NCI-H1436 treated with DMSO at 0.1 percent for 48 hours (cell line): Measurements from ENCODE around the gene TMEFF2.
A peak's percentile ranks its signal among the peaks of the same experiment; 100 is the strongest.

Experiments used
- DNase-seq: peaks from one replicate; lab custom pipeline; 2025; lab: John Stamatoyannopoulos, UW

Gene TMEFF2, protein sequence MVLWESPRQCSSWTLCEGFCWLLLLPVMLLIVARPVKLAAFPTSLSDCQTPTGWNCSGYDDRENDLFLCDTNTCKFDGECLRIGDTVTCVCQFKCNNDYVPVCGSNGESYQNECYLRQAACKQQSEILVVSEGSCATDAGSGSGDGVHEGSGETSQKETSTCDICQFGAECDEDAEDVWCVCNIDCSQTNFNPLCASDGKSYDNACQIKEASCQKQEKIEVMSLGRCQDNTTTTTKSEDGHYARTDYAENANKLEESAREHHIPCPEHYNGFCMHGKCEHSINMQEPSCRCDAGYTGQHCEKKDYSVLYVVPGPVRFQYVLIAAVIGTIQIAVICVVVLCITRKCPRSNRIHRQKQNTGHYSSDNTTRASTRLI

DNA sequence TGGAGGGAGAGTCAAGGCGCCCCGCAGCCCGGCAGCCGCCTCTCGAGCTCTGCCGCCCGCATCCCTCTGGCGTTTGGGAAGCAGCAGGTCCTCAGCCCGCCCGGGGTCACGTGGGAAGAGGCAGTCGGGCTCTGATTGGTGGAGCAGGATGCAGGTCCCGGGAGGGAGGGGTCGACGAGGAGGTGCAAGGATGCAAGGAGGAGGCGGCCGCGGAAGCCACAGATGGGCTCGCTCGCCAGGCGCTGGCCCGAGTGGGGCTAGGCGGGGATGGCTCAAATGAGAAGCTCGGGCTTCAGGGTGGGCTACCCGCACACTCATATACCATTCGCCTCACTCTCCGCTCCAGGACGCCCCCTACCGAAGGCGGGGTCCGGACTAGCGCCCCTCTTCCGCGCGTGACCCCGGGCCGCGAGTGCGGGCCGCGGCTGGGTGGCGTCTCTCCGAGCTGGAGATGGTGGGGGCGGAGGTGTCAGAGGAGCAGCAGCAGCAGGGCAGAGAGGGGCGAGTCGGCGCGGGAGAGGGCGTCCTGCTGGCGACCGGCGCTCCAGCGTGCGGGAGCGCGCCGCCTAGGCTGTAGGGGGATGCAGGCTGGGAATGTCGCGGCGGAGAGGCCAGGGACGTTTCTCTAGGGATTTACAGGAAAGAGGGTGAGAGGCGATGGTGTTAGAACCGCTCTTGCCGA, at the start of gene TMEFF2:
TSS of gene TMEFF2 (minus strand) at position 68 of the 682 bp plus-strand sequence. CDS start 409 bp downstream, outside the sequence.
- DNase-seq: peak; percentile 42

DNA sequence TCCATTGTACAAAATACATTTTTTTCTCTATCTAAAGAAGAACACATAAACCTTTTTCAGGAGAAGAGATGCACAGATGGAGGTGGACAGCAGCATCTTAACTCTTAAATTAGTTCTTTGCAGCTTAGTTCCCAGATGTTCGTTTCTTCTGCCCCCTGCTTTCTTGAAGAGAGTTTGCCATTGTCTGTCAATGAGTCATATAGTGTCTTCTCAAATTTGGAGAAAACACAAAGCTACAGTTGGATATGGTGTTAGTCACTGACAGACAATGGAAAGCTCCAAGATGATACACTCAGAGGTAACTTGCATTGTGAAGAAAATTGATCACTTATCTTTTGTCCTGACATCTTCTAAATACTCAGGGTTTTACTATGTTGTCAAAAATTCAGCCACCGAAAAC, 48.8 kb upstream of the TMEFF2 start:
- no peak for DNase-seq

DNA sequence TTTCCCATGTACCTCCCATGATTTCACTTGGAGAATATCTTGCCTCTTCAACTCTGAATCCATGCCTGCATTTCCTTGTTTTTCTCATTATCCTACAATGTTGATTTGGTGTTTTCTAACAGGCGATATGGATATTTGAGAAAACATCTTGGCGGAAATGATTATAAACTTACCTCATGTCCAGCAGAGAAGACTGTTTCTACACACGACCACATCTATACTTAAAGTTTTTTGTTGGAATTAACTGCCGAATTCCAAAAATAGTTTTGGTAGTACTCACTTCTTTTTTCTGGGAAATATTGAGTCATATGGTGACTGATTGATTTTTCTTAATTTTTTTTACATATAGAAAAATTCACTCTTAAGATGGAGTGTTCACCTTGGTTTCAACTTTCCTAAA, 41.4 kb upstream of the TMEFF2 start:
- no peak for DNase-seq

DNA sequence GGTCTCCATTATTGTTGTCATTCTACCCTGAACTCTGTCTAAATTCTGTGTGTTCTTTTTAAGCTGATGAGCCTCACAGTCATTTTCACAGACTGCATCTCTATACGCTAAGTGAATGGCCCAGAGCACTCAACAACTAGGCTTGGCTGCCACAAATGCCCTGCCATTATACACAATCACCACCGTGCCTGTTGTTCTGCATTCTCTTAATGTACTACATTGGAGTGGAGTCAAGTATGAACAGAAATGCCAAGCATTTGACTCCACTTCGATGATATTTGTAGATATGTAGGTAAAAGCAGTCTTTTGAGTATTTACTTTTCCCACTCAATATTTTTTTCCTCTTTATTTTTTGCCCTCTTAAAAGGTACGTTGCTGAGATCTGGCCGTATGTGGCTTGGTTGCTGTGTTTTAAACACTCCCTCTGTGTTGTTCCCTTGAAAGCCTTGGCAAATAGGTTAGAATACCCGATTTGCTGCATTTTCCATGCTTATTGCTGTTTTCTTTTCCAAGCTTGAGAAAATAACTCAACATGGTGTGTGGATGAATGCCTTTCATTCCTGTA, 36.2 kb upstream of the TMEFF2 start:
- DNase-seq: peak; percentile 41

DNA sequence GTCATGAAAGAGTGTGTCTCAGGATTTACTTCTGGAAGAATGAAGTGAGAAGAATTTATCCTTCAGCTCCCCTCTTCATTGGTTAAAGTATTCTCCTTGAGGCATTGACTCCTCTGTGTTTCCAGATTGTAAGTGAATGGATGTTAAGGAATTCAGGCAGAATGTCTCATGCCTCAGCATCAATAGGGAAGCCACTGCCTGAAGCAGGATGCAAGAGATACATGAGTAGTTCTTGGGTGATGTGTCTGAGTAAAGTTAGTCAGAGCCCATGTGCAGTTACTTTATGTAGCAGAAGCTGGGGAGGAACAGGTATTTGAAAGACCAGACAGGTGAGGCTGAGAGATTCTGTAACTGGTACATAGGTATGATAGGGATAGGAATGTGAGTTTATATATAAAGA, 34.0 kb upstream of the TMEFF2 start:
- no peak for DNase-seq

DNA sequence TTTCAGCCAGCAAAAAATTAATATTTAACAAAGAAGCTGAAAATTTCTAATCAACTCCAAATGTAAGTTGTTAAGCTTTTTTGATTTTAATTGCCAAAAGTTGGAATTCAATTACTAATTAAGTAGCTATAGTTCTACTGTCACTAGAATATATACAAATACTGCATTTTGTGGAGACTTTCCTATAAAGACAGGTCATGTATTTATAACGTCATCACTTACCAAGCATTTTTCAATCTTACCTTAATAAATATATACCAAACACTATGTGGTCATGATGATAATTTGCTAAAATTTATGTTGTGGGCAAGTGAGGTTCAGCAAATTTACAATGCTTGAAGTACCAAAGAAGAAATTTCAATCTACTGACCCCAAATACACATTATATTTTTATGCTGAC, 24.2 kb upstream of the TMEFF2 start:
- no peak for DNase-seq

DNA sequence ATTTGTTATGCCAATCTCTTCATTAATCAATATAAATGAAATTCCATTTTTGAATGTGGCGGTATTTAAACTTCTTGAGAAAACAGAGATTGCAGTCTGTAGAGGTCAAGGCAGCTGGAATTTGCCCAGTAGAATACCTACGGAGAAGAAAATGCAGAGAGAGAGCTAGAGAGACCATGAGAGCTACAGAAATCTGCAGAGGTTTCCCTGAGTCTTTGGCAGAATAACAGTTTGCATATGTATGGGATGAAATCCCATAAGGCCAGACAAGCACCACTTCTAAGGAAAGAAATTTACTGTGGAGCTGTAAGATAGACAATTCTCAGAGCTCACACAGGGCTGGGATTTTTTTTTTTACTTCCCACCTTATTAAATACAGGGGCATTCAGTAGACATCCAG, 23.6 kb upstream of the TMEFF2 start:
- no peak for DNase-seq

DNA sequence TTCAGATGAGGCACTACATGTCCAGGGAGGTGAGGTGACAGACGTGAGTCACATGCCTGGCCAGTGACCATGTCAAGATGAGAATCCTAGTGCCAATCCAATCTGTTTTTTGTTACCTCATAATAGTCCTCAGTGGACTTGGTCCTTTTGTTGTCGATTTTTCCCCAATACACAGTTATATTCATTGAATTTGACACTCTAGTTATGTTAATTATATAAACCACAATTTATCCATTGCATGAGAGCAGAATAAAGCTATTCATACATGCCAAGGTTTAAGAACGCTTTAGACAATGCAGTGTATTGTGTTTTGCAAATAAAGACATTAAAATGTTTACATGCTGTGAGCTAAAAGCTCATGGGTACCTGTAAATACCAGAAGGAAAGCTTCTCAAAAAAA, 21.6 kb upstream of the TMEFF2 start:
- DNase-seq: no peak

DNA sequence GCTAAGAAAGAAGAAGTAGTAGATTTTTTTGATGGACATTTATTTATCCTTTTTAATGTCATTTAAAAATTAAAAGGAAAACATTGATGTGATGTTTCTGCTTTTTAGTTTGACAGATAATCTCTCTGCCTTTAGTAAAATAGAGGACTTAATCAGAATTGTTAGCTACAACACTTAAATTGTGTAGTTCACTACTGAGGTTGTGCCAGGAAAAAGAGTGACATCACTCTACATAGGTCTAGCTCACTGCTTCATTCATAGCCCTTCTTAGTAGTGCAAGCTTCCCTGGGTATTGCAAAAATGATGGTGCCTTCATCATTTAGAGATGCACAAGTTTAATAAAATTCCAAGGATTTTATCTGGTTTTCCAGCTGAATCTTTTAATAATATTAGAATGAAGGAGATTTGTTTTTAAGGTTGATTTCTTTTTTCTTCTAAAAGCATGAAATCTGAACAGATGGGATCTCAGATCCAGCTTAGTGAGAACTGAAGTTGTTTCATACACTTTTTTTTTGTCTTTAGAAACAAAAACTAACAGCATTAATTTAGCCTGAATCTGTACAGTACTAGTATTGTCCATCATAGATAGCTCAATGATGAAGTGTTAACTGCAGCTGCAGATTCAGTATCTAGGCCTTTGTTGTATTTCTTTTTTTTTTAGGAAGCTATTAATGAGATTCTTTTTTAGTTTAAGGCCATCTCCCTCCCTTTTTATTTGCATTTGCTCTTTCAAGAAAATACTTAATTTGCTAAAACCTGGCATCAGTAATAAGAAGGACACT, 20.6 kb upstream of the TMEFF2 start:
- no peak for DNase-seq

DNA sequence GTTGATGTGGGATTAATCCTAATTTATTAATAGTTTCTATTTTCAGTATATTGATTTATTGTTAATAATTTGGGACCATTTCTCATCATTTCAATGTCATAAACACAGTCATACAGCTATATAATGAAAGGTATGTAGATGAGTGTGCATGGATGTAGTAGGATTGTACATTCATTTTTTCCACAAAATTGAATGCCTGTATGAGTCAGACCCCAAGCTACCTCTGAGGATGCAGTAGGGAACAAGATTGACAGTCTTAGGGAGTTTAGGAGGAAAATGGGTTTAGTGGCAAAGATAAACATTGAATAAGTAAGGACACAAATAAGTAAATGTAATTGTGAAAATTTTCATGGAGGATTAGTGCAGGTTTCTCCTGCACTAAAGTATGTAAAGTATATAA, 14.1 kb upstream of the TMEFF2 start:
- DNase-seq: no peak

DNA sequence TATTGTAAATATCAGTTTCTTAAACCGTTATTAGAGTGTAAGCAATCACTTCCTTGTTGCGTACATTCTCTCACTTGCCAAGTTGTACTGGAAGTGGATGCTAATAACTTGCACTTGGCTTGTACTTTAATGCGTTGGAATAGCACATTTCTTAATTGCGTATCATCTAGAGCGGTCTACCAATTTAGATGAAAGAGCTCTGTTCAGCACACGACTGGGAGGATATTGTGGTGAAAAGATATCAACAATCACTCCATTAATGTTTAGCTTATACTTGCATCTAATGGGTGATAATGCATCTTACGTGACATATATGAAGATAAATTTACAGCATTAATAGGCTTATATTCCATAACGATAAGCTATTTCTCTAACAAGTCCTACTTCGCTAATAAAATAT, 11.7 kb upstream of the TMEFF2 start:
- no peak for DNase-seq

DNA sequence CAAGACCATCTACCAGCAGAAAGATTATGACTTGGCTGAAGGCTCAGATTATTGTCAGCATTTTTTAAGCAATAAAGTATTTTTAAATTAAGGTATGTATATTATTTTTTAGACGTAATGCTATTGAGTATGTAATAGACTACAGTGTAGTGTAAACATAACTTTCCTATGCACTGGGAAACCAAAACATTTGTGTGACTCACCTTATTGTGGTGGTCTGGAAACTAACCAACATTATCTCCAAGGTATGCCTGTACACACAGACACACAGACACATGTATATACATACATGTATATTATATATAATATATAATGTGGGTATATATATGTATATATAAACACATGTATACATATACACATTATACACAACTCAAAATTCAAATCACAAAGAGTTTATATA, 9.1 kb upstream of the TMEFF2 start:
- no peak for DNase-seq

DNA sequence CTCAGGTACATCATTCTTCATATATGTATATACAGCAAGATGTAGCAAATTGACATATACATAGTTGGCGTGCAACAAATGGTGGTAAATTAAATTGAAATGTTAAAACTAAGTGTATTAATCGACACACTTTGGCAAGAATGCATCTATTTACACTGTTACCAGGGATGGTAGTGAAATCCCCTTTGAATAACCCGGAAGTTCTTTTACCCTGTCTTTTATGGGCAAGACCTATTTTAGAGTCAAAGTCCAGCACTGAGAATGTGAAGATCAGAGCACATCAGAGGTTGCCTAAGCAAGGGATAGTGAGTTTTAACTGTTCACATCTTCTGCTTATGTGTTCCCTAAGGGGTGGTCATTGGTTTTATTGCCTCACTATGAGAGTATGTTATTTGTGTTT, 7.6 kb upstream of the TMEFF2 start:
- no peak for DNase-seq

DNA sequence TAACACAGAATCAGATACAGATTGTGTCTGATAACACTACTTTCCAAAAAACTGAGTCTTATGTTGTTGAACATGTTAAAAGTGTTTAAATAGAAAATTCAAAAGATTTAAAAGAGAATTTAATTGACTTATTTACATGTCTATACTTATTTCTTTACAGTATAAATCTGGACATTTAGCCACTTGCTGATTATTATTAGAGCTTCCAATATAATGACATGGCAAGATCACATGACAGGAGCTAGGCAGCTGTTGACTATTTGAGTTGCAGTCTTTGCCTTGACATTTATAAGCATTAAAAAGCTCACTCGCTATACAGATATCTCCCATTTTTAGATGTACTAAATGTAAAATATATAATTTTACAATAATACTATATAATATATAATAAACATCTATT, 6.4 kb upstream of the TMEFF2 start:
- no peak for DNase-seq

DNA sequence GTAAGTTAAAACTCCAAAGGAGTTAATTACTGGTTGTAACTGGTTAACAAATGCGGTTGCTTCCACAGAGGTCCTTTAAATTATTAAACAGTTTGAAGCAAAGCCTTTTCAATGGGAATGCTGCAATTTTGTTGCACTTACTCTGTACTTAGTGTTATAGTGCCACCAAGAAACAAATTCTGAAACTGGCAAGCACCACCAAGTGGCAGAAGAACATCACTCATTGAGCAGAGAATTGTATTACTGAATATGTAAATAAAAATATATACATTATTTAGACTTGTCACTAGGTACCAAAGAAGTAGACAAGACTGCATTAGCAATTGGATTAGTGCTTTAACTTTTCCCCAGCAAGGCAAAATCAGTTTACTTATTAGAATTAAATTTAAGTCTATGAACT, 2.6 kb upstream of the TMEFF2 start:
- DNase-seq: no peak

DNA sequence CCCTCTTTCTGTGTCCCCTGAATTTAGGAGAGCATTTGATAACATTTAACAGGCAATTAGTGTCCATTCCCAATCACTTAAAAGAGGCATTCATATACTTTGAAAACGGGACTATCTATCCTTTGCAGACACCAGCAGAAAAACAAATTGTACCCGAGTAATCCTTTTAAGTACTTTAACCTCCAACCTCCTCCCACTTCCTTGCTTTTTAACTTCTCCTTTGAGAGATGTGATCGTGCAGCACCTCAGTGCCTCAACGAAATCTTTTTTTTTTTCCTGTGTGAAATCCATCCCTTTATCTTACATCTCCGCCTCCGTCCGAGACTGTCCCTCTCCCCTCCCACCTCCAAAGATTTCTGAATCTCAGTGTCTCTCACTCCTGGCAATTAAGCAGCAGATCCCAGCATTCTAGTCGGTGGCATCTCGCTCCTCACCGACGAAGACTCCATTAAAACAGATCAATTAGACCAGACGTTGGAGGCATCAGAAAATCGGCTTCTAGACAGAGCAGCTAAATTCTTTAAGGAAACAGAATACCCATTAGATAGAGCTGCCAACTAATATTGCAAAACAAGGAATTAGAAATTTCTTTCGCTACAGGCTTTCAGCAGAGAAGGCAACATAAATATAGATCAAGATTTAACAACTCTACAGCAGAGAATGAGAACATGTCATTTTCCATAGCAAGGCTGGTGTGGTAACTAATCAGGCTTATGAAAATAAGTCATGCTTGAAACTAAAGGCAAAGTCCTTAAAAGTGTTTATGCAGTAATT, 1.9 kb upstream of the TMEFF2 start:
- no peak for DNase-seq

DNA sequence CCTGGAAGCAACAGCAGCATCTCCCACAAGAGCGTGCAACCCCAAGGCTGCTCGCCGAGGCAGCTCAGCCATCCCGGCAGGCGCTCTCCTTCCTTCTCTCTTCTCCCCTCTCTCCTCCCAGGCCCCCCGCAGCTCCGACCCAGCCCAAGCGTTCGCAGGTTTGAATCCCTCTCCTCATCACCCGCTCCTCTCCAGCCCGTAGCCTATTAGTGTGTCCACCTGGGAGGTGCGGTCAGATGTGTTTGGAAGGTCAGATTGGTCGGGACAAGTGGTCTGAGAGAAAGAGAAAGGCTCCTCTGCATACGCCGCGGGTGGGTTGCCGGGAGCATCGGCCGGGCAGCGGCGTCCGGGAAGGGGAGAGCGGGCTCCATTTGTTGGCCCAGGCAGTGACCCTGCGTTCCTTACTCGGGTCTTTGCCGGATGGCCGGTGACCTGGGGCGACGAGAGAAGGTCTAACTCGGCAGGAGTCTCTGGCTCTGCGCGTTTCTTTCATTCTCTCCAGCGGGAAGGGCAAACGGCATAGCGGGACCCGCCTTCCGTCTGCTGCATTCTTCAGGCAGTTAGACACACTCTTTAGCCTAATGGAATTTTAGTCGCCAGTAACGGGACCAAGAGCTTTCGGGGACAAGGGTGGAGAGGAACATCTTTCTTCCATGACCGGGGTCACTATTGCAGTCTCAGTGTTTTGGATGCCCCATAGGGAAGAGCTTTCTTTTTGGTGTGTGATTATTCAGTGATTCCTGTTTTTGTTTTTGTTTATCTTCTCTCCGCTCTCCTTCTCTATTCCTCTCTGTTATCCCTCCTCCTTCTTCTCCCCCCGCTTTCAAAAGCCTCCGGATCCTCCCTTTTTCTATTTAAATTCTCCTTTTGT, 1.1 kb upstream of the TMEFF2 start:
- no peak for DNase-seq

DNA sequence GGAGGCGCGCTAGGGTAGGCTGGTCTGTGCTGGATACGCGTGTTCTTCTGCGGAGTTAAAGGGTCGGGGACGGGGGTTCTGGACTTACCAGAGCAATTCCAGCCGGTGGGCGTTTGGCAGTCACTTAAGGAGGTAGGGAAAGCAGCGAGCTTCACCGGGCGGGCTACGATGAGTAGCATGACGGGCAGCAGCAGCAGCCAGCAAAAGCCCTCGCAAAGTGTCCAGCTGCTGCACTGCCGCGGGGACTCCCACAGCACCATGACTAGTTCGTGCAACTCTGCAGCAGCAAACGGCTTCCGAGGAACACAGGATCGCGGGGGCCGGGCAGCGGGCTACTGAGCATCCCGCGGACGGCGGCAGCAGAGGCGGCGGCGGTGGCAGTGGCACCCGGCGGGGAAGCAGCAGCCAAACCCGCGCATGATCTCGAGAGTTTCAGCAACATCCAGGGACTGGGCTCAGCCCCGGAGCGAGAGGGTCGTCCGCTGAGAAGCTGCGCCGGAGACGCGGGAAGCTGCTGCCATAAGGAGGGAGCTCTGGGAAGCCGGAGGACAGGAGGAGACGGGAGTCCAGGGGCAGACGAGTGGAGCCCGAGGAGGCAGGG, 368 bp downstream of the TMEFF2 start:
- DNase-seq: no peak

DNA sequence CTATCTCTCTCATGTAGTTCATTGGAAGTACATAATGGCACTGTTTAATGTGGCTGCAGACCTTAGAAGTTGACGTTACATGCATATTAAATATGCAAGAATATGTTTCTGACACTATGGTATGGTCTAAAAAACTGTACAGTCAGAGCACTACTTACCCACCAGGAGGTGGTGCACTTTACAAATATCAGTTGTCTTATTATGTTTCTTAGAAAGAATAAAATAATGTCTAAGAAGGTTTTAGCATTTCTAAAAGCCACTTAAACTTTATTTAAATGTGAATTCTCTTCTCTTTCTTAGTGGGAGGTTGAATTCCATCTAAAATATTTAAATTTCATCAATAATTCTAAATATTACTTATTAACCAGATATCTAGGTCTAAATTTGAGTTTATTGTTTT, 4.3 kb downstream of the TMEFF2 start:
- DNase-seq: peak; percentile 5

DNA sequence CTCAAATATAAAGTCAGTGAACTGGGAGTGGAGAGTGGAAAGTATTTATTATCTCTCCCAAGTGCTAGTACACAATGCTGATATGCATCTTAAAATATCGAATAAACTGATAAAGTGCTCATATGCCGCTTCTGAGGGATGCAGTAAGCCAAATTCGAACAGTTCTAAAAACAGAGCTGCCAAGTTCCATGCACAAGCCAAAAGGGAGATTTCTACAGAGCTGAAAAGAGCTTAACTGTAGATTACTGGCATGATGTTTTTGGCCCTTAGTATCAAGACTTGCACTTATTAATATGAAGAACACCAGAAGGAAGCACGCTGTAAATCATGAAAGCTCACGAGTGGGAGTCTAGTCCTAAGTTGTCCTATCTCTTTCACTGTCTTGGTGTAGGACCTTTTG, 7.9 kb downstream of the TMEFF2 start:
- DNase-seq: no peak
